GM23248 (cell line): ENCODE results near the gene ZDHHC9. TPM values are rescaled to one million over a fixed set of nuclear protein-coding genes. Genes with fewer than 3 reads are reported as not detected.

Source experiments
- DNase-seq: peaks from one replicate; pipeline ENCODE4 v3.0.0-alpha.2; 2015
- H2AFZ ChIP-seq: fragments of 200-600 bp; sonication (generic); 2 replicates; pipeline ENCODE4 v1.6.1; 2016; ENCODE audit warnings: antibody characterized with exemption
- H3F3A ChIP-seq: fragments of 200-600 bp; sonication (generic); 2 replicates; pipeline ENCODE4 v1.6.1; 2016; ENCODE audit warnings: mild to moderate bottlenecking, antibody characterized with exemption, mixed run types; ENCODE audit not compliant: insufficient read depth
- H3K27ac ChIP-seq: fragments of 200-600 bp; sonication (generic); 2 replicates; pipeline ENCODE4 v1.5.1; 2016; ENCODE audit warnings: mild to moderate bottlenecking
- H3K27me3 ChIP-seq: fragments of 200-600 bp; sonication (generic); replicated peaks from 2 replicates; pipeline ENCODE4 v1.6.1; 2016; ENCODE audit warnings: mild to moderate bottlenecking; ENCODE audit not compliant: insufficient read depth
- H3K36me3 ChIP-seq: fragments of 200-600 bp; sonication (generic); 2 replicates; pipeline ENCODE4 v1.6.1; 2016; ENCODE audit warnings: low read depth, mild to moderate bottlenecking
- H3K4me1 ChIP-seq: fragments of 200-600 bp; sonication (generic); 2 replicates; pipeline ENCODE4 v1.6.1; 2016; ENCODE audit warnings: mild to moderate bottlenecking; ENCODE audit not compliant: insufficient read depth
- H3K4me2 ChIP-seq: fragments of 200-600 bp; sonication (generic); one replicate; pipeline ENCODE4 v1.6.1; 2016; ENCODE audit warnings: mild to moderate bottlenecking; ENCODE audit not compliant: unreplicated experiment
- H3K4me3 ChIP-seq: fragments of 200-600 bp; sonication (generic); 2 replicates; pipeline ENCODE4 v1.5.1; 2016; ENCODE audit warnings: mild to moderate bottlenecking
- H3K79me2 ChIP-seq: fragments of 200-600 bp; sonication (generic); 2 replicates; pipeline ENCODE4 v1.6.1; 2016; ENCODE audit warnings: mild to moderate bottlenecking; ENCODE audit not compliant: insufficient read depth
- H3K9ac ChIP-seq: fragments of 200-600 bp; sonication (generic); 2 replicates; pipeline ENCODE4 v1.6.1; 2016; ENCODE audit warnings: mild to moderate bottlenecking
- H3K9me2 ChIP-seq: fragments of 200-600 bp; sonication (generic); 2 replicates; pipeline ENCODE4 v1.6.1; 2016; ENCODE audit warnings: mixed run types, mild to moderate bottlenecking, moderate library complexity; ENCODE audit not compliant: insufficient read depth
- H3K9me3 ChIP-seq: fragments of 200-600 bp; sonication (generic); one replicate; pipeline ENCODE4 v1.6.1; 2017; ENCODE audit warnings: low read depth
- H4K20me1 ChIP-seq: fragments of 200-600 bp; sonication (generic); 2 replicates; pipeline ENCODE4 v1.6.0; 2016; ENCODE audit not compliant: insufficient read depth
- EZH2 ChIP-seq: fragments of 200-600 bp; sonication (generic); IDR thresholded peaks from 2 replicates; pipeline ENCODE4 v1.6.1; 2018; ENCODE audit warnings: antibody characterized with exemption, mild to moderate bottlenecking; ENCODE audit not compliant: insufficient read depth, poor library complexity, severe bottlenecking
- EZH2phosphoT487 ChIP-seq: fragments of 200-600 bp; sonication (generic); IDR thresholded peaks from 2 replicates; pipeline ENCODE4 v1.6.1; 2018; ENCODE audit warnings: antibody characterized with exemption, moderate library complexity, mild to moderate bottlenecking, low read depth; ENCODE audit not compliant: insufficient read depth
- WGBS, 2 experiments: methylation state at CpG; one replicate each; pipeline ENCODE4 v1.1.6; 2015 to 2017; ENCODE audit warnings: low lambda C conversion rate in 2 of 2, low coverage in 1 of 2; ENCODE audit errors: missing lambda C conversion rate in 2 of 2; 5-methylcytosine and 5-hydroxymethylcytosine counted together
- in situ Hi-C: fragments of 300-500 bp; cut with MboI; formaldehyde crosslinking; loops from 2 replicates; pipeline ENCODE4 v1.15.0; 2020
- polyA plus RNA-seq: library from polyadenylated mRNA; unstranded; fragments of >200 nt; fragmentation: Nextera tagmentation; extraction: Ambion mirVana; gene quantifications from 2 replicates; pipeline ENCODE4 v1.2.1, GENCODE V29; 2016
- total RNA-seq: library from RNA; depleted of rRNA; stranded (reverse); fragments of >200 nt; shearing (Covaris generic); gene quantifications from 2 replicates; pipeline ENCODE4 v1.2.3, GENCODE V29; 2014

The ZDHHC9 gene
- total and polyA plus RNA-seq, 2 experiments from 2014 or later, result 27.5 to 54.4 TPM

DNA sequence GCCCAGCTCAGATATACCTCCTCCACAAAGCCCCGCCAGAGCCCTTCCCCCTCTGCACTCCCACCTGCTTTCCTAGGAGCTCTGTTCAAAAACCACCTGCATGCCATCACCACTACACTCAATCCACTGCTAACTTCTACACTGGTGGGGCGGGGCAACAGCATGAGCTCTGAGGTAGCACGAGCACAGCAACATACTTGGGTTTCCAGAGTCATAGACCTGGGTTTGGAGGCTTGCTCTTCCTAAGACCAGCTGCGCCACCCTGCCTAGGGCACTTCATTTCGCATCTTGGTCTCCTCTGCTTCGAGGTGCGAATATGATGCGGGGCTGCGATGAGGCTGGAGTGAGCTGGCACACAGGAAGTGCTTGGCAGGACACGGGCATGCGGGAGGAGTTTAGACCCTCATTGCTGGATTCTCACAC lies 60.4 kb downstream of the ZDHHC9 start:
- Histone ChIP-seq H3K79me2 (no peaks in the 10 kb centered on the region), H4K20me1 (no peaks in the 10 kb centered on the region), H3K9me3 (no peaks in the 10 kb centered on the region), H3K4me1 (no peaks in the 10 kb centered on the region), H3K4me2 (no peak overlapping the region), H3K9me2 (no peaks in the 10 kb centered on the region), H3K27me3 (no peaks in the 10 kb centered on the region), H3K36me3 (no peaks in the 10 kb centered on the region), H3F3A (no peaks in the 10 kb centered on the region), H3K9ac (no peak overlapping the region), H3K27ac (no peak overlapping the region), H2AFZ (no peak overlapping the region), H3K4me3 (no peak overlapping the region)
- TF ChIP-seq EZH2, result no peak
- TF ChIP-seq EZH2phosphoT487, result no peak
- DNase-seq, result no peak
- in situ Hi-C loops, result no loop called here
- WGBS, 2 experiments, result 88 to 91% methylated on average over 11 of the region's 11 CpGs

- no peaks in the 10 kb centered on the region for H3K9me3 ChIP-seq
- no peak overlapping the region for H3K4me3 ChIP-seq
- WGBS, 2 experiments, result 70 to 72% methylated on average over 4 of the region's 4 CpGs
- H3F3A ChIP-seq, result no peaks in the 10 kb centered on the region
- in situ Hi-C loops, result no loop called here
- H3K36me3 ChIP-seq, result no peaks in the 10 kb centered on the region
- H3K4me1 ChIP-seq, result no peaks in the 10 kb centered on the region
- H3K27me3 ChIP-seq, result no peaks in the 10 kb centered on the region
- H3K79me2 ChIP-seq, result no peaks in the 10 kb centered on the region
- no peak for DNase-seq
- no peak overlapping the region for H2AFZ ChIP-seq
- H3K27ac ChIP-seq, result no peak overlapping the region
- no peaks in the 10 kb centered on the region for H3K9me2 ChIP-seq
- TF ChIP-seq EZH2, result no peak
- TF ChIP-seq EZH2phosphoT487, result no peak
- no peak overlapping the region for H3K4me2 ChIP-seq
- H4K20me1 ChIP-seq, result no peaks in the 10 kb centered on the region
- no peak overlapping the region for H3K9ac ChIP-seq
Measured at GRCh38 chrX:129782706-129783105, 61.0 kb downstream of the ZDHHC9 start.

GRCh38 chrX:129781680-129782495 lies 61.8 kb downstream of the ZDHHC9 start:
- Histone ChIP-seq H3K27me3 (no peaks in the 10 kb centered on the region), H3K36me3 (no peaks in the 10 kb centered on the region), H3K79me2 (no peaks in the 10 kb centered on the region), H3K9ac (no peak overlapping the region), H2AFZ (no peak overlapping the region), H4K20me1 (no peaks in the 10 kb centered on the region), H3K9me3 (no peaks in the 10 kb centered on the region), H3K4me1 (no peaks in the 10 kb centered on the region), H3K27ac (no peak overlapping the region), H3K9me2 (no peaks in the 10 kb centered on the region), H3F3A (no peaks in the 10 kb centered on the region), H3K4me3 (no peak overlapping the region), H3K4me2 (no peak overlapping the region)
- WGBS, 2 experiments, result 59 to 82% methylated on average over 6 to 9 of the region's 10 CpGs
- TF ChIP-seq EZH2 (no peak), EZH2phosphoT487 (no peak)
- no peak for DNase-seq
- in situ Hi-C loops, result no loop called here

GRCh38 chrX:129781134-129781672 lies 62.5 kb downstream of the ZDHHC9 start:
- no peaks in the 10 kb centered on the region for H3K4me1 ChIP-seq
- no peaks in the 10 kb centered on the region for H4K20me1 ChIP-seq
- H3K36me3 ChIP-seq, result no peaks in the 10 kb centered on the region
- H3K27me3 ChIP-seq, result no peaks in the 10 kb centered on the region
- H3F3A ChIP-seq, result no peaks in the 10 kb centered on the region
- 70 to 100% methylated on average over 1 to 6 of the region's 8 CpGs for WGBS, 2 experiments
- H3K9ac ChIP-seq, result no peak overlapping the region
- H3K27ac ChIP-seq, result no peak overlapping the region
- in situ Hi-C loops, result no loop called here
- no peak overlapping the region for H3K4me2 ChIP-seq
- no peaks in the 10 kb centered on the region for H3K9me2 ChIP-seq
- no peaks in the 10 kb centered on the region for H3K9me3 ChIP-seq
- no peak overlapping the region for H2AFZ ChIP-seq
- H3K79me2 ChIP-seq, result no peaks in the 10 kb centered on the region
- TF ChIP-seq EZH2phosphoT487 (no peak), EZH2 (no peak)
- no peak for DNase-seq
- no peak overlapping the region for H3K4me3 ChIP-seq
